ENCODE results near the gene HOXA10.

The HOXA10 gene

DNA sequence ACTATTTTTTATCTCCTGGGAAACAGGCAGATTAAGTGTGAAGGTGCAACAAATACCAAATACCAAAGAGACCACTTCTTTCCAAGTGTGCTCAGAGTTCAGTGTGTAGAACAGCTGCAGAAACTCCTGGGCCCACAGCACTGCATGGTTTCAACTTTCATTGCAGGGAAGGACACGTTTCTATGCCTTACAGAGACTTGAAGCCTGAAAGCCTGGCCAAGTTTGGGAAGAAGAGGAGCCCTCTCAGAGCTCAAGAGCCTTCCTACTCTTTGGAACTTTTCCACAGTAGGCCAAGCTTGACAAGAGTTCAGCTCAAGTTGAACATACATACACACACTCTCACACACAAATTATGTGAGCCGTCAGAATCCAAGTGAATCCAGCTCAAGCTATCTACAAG lies 46.1 kb downstream of the HOXA10 start:
- no peak for DNase-seq

DNA sequence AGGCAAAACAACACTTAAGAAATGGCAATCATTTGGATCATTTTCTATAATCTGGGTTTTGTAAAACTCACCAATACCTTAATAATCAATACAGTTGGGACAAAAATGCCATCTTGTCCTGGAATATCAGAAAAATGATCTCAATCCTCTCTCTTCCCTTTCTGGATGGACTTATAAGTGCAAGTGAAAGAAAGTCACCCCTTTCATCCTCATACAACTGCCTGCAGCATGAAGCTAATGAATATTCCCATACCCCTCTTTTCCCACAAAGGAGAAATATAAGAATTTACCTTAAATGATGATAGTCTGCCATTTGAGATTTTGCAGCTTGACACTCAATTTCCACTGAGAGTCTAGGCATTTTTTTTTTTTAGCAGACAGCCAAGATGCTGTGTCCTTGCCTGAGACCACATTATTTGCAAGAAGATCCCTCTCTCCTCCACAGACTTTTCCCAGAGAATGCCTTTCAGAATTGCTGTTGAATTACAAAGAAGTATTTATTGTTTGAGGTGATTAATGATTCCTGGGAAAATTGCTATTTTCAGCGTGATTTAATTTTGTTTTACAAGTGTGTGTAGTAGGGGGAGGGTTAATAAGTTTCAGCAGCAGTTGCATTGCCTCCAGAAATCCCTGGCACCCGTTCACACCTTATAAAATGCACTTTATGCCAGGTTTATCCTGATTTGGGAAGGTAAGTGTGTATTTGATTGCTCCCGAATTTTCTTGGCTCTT lies 47.4 kb downstream of the HOXA10 start:
- no peak for DNase-seq

DNA sequence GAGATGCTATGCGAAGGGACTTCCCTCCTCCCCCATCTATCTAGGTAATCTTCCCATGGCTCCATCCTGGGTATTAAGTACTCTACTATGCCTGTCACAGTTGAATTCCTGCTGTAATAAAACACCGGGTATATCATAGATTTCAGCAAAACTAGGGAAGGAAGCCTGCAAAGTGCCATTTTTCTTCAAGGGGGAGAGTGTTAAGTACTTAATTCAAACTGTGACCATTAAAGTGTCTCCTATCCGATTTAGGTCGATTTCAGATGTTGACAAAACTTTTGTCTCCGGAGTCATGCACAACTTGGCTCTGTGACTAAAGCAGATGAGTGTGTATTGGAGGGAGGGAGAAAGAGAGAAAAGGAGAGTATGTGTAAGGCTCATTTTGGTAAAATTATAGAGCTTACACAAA lies 48.1 kb downstream of the HOXA10 start:
- DNase-seq = no peak

DNA sequence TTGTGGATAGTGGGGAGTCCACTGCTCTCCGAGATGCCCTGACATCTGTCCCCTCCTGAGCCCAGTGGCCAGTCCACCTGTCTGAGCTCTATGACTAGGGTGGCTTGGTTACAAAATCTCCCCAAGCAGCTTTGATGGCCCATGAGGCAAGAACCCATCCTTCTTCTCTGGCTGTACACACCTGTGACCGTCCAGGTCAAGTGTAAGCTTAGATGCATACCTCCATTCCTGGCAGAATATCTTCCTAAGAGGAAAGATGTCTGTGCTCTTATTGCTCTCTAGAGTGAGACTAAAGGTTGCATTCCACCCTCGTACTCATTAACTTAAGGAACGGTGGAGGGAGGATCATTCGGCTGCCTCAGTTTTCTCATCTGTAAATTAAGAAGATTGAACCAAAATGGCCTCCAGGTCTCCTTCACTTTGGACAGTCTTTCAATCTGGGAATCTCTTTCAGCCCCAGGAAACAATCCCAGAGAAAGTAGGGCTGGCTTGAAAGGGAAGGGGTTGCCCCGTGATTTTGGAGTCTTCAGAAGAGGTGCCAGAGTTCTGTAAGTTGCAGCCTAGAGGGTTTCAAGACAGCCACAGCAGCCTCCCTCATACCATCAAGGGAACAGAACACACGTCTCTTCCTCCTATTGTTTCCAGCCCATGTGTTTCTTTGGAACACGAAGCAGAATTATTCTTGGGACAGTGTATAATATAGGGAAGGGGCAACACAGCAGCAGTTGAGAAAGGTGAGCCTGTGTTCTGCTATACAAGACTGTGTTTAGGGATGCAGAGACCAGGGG lies 49.0 kb downstream of the HOXA10 start:
- DNase-seq = no peak

DNA sequence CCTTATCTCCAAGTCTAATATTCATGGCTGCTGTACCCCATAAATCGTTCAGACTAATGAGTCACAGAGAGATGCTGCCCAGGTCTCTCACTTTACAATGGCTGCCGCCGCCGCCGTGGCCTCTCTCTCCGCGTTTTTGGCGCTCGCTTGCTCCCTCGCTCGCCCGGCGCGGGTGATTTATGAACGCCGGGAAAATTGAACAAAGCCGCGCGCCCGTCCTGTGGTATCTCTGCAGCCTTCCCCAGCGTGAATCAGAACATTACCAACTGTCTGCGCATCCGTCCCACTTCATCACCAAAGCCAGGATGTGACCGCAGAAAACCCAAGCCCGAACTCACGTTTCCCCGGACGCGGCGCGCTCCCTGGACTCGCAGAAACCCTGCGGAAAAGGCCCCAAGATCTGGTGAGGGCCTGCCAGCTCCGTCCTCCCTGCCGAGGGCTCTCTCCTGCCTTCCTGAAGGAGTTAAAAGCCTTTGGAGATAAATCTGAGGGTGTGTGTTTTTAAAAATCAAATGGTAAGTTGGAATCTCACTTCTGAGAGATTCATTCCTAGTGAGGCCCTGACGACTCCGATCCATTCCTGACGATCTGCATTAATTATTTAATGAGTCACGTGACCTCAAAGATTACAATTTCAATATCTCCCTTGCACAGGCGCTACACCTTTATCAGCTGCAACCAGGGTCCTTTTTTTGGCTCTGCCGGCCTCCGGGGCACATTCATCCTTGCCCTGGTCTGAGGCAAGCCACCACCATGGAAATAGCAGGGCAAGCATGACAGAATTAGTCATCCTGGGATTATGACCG lies 49.8 kb downstream of the HOXA10 start:
- no peak for DNase-seq

DNA sequence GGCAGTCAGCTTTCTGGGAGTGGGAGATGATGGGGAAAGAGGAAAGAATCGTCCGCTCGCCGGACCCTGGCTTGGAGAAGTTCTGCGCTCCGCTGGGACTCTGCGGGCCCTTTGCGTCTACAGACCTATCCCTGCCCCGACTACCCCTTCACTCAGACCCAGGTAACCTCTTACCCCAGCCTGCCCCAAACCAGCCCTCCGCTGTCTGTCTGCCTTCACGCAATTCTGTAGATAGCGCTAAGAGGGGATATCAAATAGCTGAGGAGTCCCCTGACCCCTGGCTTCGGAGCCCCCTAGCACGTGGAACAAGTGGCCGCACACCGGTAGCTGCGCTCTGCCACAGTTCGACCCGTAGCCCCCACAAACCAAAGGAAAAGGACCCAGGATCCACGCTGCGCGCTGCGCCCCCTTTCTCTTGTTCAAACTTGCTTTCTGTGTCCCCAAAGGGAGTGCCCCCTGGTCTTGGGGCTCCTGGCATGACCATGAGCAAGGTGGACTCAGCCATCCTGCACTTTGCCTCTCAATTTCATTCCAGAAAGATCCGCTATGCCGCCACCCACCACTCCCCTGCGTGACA lies 50.6 kb downstream of the HOXA10 start:
- no peak for DNase-seq

DNA sequence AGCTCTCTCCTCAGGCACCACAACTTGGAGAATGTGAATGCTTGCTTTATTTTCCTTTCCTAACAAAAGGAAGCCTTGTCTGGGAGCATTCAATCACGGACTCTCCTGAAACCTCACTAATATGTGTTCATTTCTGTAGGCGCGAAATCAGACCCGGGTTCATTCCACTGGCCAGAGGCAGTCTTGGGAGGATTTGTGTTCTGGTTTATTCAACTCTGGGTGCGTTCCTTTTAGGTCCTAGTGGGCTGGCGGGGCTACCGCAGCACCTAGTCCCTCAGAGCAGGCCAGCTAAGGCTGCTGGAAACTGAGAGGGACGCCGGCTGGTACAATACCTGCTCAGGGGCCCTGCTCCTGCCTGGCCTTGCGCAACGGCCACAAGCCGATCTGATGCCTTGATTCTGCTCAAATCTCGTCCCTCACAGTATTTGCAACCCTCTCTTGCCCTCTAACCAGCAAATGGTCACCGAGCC lies 51.1 kb downstream of the HOXA10 start:
- DNase-seq = no peak

DNA sequence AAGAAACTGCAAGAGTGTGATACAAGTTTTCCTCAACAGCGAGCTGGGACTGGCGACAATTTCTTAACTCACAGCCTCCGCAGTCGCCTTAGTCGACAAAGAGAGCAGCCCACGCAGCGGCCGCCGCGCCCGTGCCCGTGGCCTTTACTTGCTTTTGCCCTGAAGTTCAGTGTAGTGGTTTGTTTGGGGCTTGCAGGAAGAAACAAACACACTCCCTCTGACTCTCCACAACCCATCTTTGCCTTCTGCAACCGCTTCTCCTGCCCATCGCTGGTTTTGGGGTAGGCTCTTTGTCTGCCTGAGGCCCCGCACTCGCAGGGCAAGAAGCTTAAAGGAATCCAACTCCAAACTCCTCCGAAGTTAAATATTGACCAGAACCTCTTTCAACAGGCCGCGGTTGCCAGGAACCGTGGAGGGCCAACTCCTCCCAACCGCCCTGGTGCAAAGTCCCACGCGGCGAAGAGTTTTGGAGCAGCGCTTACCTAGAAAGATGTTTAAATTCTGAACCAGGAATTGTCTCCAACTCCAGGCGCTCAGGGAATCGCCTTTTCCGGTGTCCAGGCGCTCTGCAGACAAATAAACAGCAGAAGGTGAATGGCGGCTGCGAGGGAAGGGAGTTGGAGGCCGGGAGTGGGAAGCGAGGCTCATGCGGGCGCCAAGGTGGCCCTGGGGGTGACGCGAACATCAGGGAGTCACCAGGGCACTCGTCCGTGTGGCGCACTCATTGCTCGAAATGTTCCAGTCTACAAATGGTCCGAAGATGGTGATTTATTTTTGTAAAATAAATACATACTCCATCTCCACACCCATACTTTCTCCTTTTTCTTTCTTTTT lies 51.8 kb downstream of the HOXA10 start:
- no peak for DNase-seq

DNA sequence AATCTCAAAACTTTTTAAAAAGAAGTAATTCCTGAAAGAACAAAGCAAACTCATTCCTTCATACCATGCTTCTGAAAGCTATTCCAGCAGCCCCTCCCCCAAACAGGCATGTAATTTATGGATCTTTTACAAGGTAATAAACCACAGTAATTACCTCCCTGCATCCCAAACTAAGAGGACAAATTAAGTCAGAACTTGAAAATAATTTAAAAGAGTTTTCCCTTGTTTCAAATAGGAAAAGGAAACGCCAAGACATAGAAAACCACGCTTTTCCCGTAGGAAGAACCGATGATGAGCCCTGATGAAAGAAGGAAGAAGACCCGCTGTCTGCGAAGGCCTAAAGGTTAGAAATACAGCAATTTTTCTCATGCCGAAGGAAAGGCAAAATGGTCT lies 52.4 kb downstream of the HOXA10 start:
- DNase-seq = no peak

Data from hippocampal formation (tissue), 2 donors.